DMS153 treated with DMSO at 0.1 percent for 48 hours (cell line): ENCODE data around the gene MEIS1.

ENCODE experiments used
- DNase-seq: peaks from one replicate; lab custom pipeline; 2025; ENCODE audit not compliant: unreplicated experiment; lab: John Stamatoyannopoulos, UW

The MEIS1 gene

GRCh38 chr2:66532972-66533868 lies 98.3 kb downstream of the MEIS1 start:
- no peak for DNase-seq

GRCh38 chr2:66534461-66534860 lies 99.5 kb downstream of the MEIS1 start:
- no peak for DNase-seq

GRCh38 chr2:66535574-66536289 lies 100.8 kb downstream of the MEIS1 start:
- DNase-seq: no peak

GRCh38 chr2:66536290-66536673 lies 101.4 kb downstream of the MEIS1 start:
- no peak for DNase-seq

GRCh38 chr2:66536997-66537396 lies 102.1 kb downstream of the MEIS1 start:
- DNase-seq: no peak

- DNase-seq: no peak
Observed at GRCh38 chr2:66538291-66538690, 103.4 kb downstream of the MEIS1 start.

GRCh38 chr2:66539452-66539851 lies 104.5 kb downstream of the MEIS1 start:
- DNase-seq: no peak

GRCh38 chr2:66541646-66542045 lies 106.7 kb downstream of the MEIS1 start:
- DNase-seq: no peak

GRCh38 chr2:66543257-66543767 lies 108.4 kb downstream of the MEIS1 start:
- DNase-seq: no peak

- DNase-seq: no peak
Observed at GRCh38 chr2:66544258-66544657, 109.3 kb downstream of the MEIS1 start.

- no peak for DNase-seq
Observed at GRCh38 chr2:66545258-66545657, 110.3 kb downstream of the MEIS1 start.

GRCh38 chr2:66547118-66547517 lies 112.2 kb downstream of the MEIS1 start:
- DNase-seq: no peak

- DNase-seq: no peak
Observed at GRCh38 chr2:66547887-66548286, 113.0 kb downstream of the MEIS1 start.

- DNase-seq: no peak
Observed at GRCh38 chr2:66548422-66548821, 113.5 kb downstream of the MEIS1 start.

- DNase-seq: no peak
Observed at GRCh38 chr2:66550826-66551225, 115.9 kb downstream of the MEIS1 start.

GRCh38 chr2:66553370-66553769 lies 118.4 kb downstream of the MEIS1 start:
- no peak for DNase-seq

- no peak for DNase-seq
Observed at GRCh38 chr2:66555091-66555490, 120.2 kb downstream of the MEIS1 start.

GRCh38 chr2:66555501-66556324 lies 120.8 kb downstream of the MEIS1 start:
- DNase-seq: no peak

GRCh38 chr2:66559672-66560071 lies 124.7 kb downstream of the MEIS1 start:
- no peak for DNase-seq

- no peak for DNase-seq
Observed at GRCh38 chr2:66560683-66561082, 125.8 kb downstream of the MEIS1 start.

GRCh38 chr2:66561645-66562303 lies 126.8 kb downstream of the MEIS1 start:
- DNase-seq: no peak
